Measurements from ENCODE around the gene NWD2.
"Not testable (repeated sequence)": the region's sequence is repeated elsewhere in the genome, so short reads cannot be mapped to it uniquely, and the experiment has no call there.

Gene NWD2

DNA sequence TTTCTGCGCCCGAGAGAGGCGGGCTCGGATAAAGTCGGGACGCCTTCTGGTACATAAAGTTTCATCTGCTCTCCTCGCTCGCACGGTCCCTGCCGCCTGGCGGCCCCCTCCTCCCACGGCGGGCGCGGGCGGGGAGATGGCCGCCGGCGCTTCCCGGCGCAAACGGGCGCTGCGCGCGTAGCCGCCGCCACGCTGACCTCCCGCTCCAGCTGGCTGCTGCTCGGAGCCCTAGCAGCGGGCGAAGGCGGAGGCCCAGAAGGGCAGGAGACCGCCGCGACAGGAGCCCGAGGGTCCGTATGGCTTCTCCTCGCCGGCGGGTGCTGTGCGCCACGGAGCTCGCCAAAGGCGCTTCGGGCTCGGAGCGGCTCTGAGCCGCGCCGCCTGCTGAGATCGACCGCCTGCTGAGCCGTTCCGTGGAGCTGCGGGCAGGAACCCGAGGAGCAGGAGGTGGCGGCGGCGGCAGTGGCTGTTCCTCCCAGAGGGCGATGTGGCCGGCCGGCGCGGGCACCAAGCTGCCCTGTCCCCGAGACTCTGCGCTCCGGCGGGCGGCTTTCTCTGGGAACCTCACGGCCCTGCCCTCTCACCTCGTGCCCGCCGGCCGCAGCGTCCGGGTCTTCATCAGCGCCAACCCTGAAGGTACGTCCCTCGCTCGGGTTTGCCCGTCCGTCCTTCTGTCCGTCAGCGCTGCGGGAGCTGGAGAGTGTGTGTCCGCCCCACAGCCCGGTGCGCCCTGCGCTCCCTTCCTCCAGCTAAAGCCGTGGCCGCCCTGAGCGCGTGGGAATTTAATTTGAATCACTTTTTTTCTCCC lies at the start of gene NWD2:
TSS of gene NWD2 (plus strand) at position 161 of the 808 bp plus-strand sequence. CDS start at position 486, 325 bp downstream.
- no peaks in the 10 kb centered on the region for H3K27me3 ChIP-seq (ENCODE audit: low read depth)
- H3K4me1 ChIP-seq = no peaks in the 10 kb centered on the region
- no peaks in the 10 kb centered on the region for H3K9me3 ChIP-seq
- H3K36me3 ChIP-seq (replicated peaks) = no peaks in the 10 kb centered on the region
- no peak for DNase-seq (ENCODE audit: low spot score in 2 of 2)
- in situ Hi-C loops (cut with MboI; ENCODE audit: low sequenced_read_pairs) = no loop called here
- no peak within 1 kb of the TSS for H3K4me3 ChIP-seq

GRCh38 chr4:37197899-37198298 lies 46.6 kb upstream of the NWD2 start:
- H3K27me3 ChIP-seq (ENCODE audit: low read depth) = no peaks in the 10 kb centered on the region
- H3K4me1 ChIP-seq = no peaks in the 10 kb centered on the region
- no peaks in the 10 kb centered on the region for H3K9me3 ChIP-seq
- DNase-seq (ENCODE audit: low spot score in 2 of 2) = no peak
- H3K36me3 ChIP-seq (replicated peaks) = no peaks in the 10 kb centered on the region
- H3K4me3 ChIP-seq = no peak overlapping the region
- in situ Hi-C loops (cut with MboI; ENCODE audit: low sequenced_read_pairs) = no loop called here

DNA sequence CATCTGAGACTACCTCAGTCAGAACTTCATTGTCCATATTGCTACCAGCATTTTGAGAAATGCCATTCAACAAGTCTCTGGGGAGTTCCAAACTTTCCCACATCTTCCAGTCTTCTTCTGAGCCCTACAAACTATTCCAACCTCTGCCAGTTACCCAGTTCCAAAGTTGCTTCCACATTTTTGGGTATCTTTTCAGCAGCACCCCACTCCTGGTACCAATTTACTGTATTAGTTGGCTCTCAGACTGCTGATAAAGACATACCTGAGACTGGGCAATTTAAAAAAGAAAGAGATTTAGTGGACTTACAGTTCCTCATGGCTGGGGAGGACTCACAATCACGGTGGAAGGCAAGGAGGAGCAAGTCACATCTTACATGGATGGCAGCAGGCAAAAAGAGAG lies 39.8 kb upstream of the NWD2 start:
- H3K27me3 ChIP-seq (ENCODE audit: low read depth); H3K9me3 ChIP-seq; H3K36me3 ChIP-seq (replicated peaks); DNase-seq (ENCODE audit: low spot score in 2 of 2); H3K4me1 ChIP-seq; H3K4me3 ChIP-seq; in situ Hi-C loops (cut with MboI; ENCODE audit: low sequenced_read_pairs): not testable (repeated sequence)

DNA sequence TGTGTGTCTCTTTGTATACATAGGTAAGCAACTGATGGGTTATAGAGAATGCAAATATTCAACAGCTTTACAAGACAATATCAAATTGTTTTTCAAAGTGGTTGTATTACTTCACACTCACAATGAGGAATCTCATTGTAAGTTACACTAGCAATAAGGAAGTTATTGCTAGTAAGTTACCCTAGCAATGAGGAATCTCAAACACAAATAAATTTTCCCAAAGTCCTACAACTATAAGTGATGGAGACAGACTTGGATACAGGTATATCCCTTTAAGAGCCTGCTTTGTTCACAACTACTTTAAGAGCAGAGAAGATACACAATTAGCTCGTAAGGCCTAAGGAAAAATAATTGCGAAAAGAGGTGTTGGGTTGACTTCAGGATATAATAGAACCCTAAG lies 28.3 kb upstream of the NWD2 start:
- no peaks in the 10 kb centered on the region for H3K9me3 ChIP-seq
- H3K36me3 ChIP-seq (replicated peaks) = no peaks in the 10 kb centered on the region
- H3K4me3 ChIP-seq = no peak overlapping the region
- H3K27me3 ChIP-seq (ENCODE audit: low read depth) = no peaks in the 10 kb centered on the region
- DNase-seq (ENCODE audit: low spot score in 2 of 2) = no peak
- in situ Hi-C loops (cut with MboI; ENCODE audit: low sequenced_read_pairs) = no loop called here
- H3K4me1 ChIP-seq = no peaks in the 10 kb centered on the region

DNA sequence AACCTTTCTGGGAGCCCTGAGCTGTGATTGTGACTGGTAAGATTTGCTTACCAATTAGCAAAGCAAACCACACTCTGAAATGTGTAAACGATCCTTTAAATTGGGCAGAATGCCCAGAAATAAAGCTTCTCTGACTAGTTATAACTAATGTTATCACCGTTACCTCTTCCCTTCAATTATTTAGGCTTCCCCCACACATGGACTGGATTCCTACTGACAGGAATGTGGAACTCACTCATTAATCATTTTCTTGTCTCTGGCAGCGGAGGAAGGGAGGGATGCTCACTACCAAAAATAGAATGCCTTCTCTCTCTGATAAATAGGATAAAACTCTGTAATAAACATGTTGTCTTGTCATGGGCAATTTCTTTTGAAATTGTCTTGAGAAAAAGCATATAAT lies 25.3 kb upstream of the NWD2 start:
- Histone ChIP-seq H3K4me3 (no peak overlapping the region), H3K36me3 (replicated peaks) (no peaks in the 10 kb centered on the region), H3K9me3 (no peaks in the 10 kb centered on the region), H3K27me3 (ENCODE audit: low read depth) (no peaks in the 10 kb centered on the region), H3K4me1 (no peaks in the 10 kb centered on the region)
- DNase-seq (ENCODE audit: low spot score in 2 of 2) = no peak
- in situ Hi-C loops (cut with MboI; ENCODE audit: low sequenced_read_pairs) = no loop called here

DNA sequence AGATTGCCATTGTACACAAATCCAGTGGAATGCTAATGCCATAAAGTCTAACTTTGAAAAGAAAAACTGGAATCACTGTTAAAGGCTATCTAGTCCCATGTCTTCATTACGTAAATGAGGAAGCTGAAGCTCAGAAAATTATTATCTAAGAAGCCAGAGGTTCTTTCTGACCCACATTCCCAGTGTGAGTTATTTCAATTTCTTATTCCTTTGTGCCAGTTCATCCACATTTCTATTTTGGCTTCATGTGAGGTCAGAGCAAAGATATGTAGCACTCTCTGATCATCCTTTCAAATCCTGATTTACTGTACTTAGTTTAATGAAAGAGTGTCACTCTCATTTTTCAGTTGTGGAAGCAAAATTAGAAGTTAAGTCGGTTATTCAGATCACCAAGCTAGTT lies 24.6 kb upstream of the NWD2 start:
- Histone ChIP-seq H3K4me1 (no peaks in the 10 kb centered on the region), H3K9me3 (no peaks in the 10 kb centered on the region), H3K4me3 (no peak overlapping the region), H3K36me3 (replicated peaks) (no peaks in the 10 kb centered on the region), H3K27me3 (ENCODE audit: low read depth) (no peaks in the 10 kb centered on the region)
- no peak for DNase-seq (ENCODE audit: low spot score in 2 of 2)
- in situ Hi-C loops (cut with MboI; ENCODE audit: low sequenced_read_pairs) = no loop called here

DNA sequence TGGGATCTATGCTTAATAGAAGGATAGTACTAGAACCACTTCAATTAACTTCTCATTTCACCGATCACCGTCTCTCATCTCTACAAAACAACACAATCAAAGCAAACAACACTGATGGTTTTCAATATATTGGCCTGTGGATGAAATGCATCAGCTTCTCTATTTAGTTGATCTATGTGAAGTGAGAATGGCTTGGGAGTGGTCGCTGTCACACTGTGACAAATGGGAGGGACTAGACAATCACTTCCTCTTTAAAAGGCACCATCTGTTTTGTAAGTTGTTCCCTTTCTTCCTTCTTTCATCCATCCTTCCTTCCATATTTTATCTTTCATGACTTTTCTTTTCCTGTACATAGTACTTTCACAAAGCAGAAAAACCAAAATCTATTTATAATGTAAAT lies 23.9 kb upstream of the NWD2 start:
- in situ Hi-C loops (cut with MboI; ENCODE audit: low sequenced_read_pairs) = no loop called here
- H3K36me3 ChIP-seq (replicated peaks) = no peaks in the 10 kb centered on the region
- H3K4me3 ChIP-seq = no peak overlapping the region
- no peak for DNase-seq (ENCODE audit: low spot score in 2 of 2)
- no peaks in the 10 kb centered on the region for H3K4me1 ChIP-seq
- no peaks in the 10 kb centered on the region for H3K9me3 ChIP-seq
- H3K27me3 ChIP-seq (ENCODE audit: low read depth) = no peaks in the 10 kb centered on the region

DNA sequence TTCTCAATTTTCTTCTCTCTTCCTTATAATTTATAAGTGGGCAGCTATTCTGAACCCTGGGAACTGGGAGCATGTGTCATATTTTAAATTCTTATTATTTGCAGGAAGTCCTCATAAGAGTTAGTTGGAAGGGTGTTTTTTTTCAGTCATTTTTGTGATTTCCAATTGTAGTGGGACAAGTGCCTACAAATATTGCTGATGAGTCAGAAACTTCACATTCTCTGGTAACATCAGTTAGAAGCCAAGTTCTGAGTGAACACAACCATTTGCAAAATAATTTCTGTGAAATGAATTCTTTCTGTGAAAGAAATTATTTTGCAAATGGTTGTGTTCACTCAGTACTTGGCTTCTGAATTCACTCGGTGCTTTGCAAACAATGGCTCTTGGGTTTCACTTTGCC lies 20.8 kb upstream of the NWD2 start:
- Histone ChIP-seq H3K4me1 (no peaks in the 10 kb centered on the region), H3K4me3 (no peak overlapping the region), H3K9me3 (no peaks in the 10 kb centered on the region), H3K36me3 (replicated peaks) (no peaks in the 10 kb centered on the region), H3K27me3 (ENCODE audit: low read depth) (no peaks in the 10 kb centered on the region)
- in situ Hi-C loops (cut with MboI; ENCODE audit: low sequenced_read_pairs) = no loop called here
- DNase-seq (ENCODE audit: low spot score in 2 of 2) = no peak

- H3K27me3 ChIP-seq (ENCODE audit: low read depth) = no peaks in the 10 kb centered on the region
- no peaks in the 10 kb centered on the region for H3K4me1 ChIP-seq
- H3K4me3 ChIP-seq = no peak overlapping the region
- in situ Hi-C loops (cut with MboI; ENCODE audit: low sequenced_read_pairs) = no loop called here
- H3K9me3 ChIP-seq = no peaks in the 10 kb centered on the region
- no peaks in the 10 kb centered on the region for H3K36me3 ChIP-seq (replicated peaks)
- DNase-seq (ENCODE audit: low spot score in 2 of 2) = no peak
These were observed 19.7 kb upstream of the NWD2 start for GRCh38 chr4:37224854-37225253.

DNA sequence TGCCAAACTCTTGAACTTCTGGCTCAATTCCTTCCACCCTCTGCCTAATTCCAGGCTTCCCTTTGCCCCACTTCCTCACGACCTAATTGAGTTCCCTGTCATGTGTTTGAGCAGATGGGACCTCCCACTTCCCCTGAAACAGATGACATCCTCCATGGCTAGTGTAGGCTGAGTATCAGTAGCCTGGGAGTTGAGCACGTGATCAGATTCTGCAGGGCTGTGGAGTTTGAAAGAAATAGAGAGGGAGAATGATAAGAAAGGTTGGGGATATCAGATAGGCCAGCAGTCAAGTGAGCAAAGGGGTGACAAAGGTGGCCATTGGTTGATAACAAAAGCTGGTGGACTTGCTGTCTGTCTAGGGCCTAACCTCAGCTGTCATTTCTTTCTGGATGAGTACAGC lies 18.8 kb upstream of the NWD2 start:
- Histone ChIP-seq H3K4me1 (no peaks in the 10 kb centered on the region), H3K4me3 (no peak overlapping the region), H3K36me3 (replicated peaks) (no peaks in the 10 kb centered on the region), H3K9me3 (no peaks in the 10 kb centered on the region), H3K27me3 (ENCODE audit: low read depth) (no peaks in the 10 kb centered on the region)
- in situ Hi-C loops (cut with MboI; ENCODE audit: low sequenced_read_pairs) = no loop called here
- no peak for DNase-seq (ENCODE audit: low spot score in 2 of 2)

- H3K9me3 ChIP-seq = no peaks in the 10 kb centered on the region
- DNase-seq (ENCODE audit: low spot score in 2 of 2) = no peak
- H3K36me3 ChIP-seq (replicated peaks) = no peaks in the 10 kb centered on the region
- no peaks in the 10 kb centered on the region for H3K4me1 ChIP-seq
- no peak overlapping the region for H3K4me3 ChIP-seq
- H3K27me3 ChIP-seq (ENCODE audit: low read depth) = no peaks in the 10 kb centered on the region
- in situ Hi-C loops (cut with MboI; ENCODE audit: low sequenced_read_pairs) = no loop called here
These were observed 12.2 kb upstream of the NWD2 start for GRCh38 chr4:37232315-37232714.

DNA sequence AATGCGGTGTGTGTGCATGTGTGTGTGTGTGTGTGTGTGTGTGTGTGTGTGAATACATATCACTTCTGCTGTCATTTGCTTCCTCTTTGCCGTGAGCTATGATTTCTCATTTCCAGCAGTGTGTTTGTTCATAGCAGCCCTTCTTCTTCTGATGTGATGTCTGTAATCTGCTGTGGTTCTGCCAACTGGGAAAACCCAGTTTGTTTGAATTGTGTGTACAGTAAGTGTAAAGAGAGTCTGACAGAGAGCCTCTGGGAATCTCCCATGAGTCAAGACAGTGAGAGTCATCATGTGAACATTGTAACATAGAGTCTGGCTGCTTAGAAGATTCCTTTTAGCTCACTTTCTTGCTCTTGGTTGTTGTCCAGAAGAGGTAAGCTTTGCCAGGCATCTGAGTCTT lies 8.4 kb upstream of the NWD2 start:
- no peaks in the 10 kb centered on the region for H3K4me1 ChIP-seq
- no peak for DNase-seq (ENCODE audit: low spot score in 2 of 2)
- H3K4me3 ChIP-seq = no peak overlapping the region
- in situ Hi-C loops (cut with MboI; ENCODE audit: low sequenced_read_pairs) = no loop called here
- H3K36me3 ChIP-seq (replicated peaks) = no peaks in the 10 kb centered on the region
- no peaks in the 10 kb centered on the region for H3K9me3 ChIP-seq
- H3K27me3 ChIP-seq (ENCODE audit: low read depth) = no peaks in the 10 kb centered on the region

GRCh38 chr4:37241647-37242046 lies 2.9 kb upstream of the NWD2 start:
- H3K9me3 ChIP-seq = no peaks in the 10 kb centered on the region
- no peaks in the 10 kb centered on the region for H3K4me1 ChIP-seq
- no peaks in the 10 kb centered on the region for H3K36me3 ChIP-seq (replicated peaks)
- no peak for DNase-seq (ENCODE audit: low spot score in 2 of 2)
- H3K27me3 ChIP-seq (ENCODE audit: low read depth) = no peaks in the 10 kb centered on the region
- H3K4me3 ChIP-seq = no peak overlapping the region
- in situ Hi-C loops (cut with MboI; ENCODE audit: low sequenced_read_pairs) = no loop called here

- Histone ChIP-seq H3K4me1 (no peaks in the 10 kb centered on the region), H3K9me3 (no peaks in the 10 kb centered on the region), H3K4me3 (no peak overlapping the region), H3K27me3 (ENCODE audit: low read depth) (no peaks in the 10 kb centered on the region), H3K36me3 (replicated peaks) (no peaks in the 10 kb centered on the region)
- no peak for DNase-seq (ENCODE audit: low spot score in 2 of 2)
- in situ Hi-C loops (cut with MboI; ENCODE audit: low sequenced_read_pairs) = no loop called here
These were observed 1.5 kb upstream of the NWD2 start for GRCh38 chr4:37243051-37243450.

All from HAP-1 (cell line).